GM19328 (cell line): ENCODE results near the gene DOCK4.

Source experiments
- ATAC-seq: cut with Tn5 transposase; IDR thresholded peaks from one replicate; pipeline ENCODE4 v1.9.1; 2021; ENCODE audit warnings: mild to moderate bottlenecking, moderate library complexity; ENCODE audit not compliant: unreplicated experiment

DOCK4 gene

DNA sequence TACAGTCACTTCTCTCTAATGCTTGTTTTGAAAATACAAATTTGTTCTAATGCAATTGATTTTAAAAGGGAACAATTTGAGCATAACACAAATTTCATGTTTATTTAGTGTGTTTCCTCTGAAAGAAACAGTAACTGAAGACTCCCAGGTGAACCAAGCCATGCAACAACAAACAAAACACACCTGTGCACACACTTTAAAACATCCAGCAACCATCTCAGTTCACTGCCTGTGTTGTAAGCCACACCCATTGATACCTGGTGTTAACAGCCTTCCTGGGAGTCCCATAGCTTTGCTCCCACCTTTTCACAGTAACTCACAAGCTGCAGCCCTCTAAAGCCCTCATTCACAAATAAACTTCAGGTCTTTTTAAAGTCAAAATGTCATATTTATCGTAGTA is 89.3 kb downstream of the DOCK4 start:
- no peak for ATAC-seq

DNA sequence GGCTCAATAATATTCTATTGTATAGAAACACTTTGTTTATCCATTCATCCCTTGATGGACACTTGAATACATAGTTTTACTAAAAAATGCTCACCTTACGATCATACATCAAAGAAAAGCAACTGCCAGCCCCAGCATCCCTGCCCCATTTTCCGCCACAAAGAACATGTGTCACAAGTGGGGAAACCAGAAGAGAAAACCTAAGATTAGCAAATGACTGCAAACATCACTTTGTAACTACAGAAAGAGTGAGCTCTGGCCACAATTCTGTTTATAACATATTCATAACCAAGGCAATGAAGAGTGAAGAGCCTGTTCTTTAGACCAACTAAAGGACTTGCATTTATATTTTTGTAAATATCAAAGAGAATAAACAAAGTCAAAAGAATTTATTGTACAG is 89.8 kb downstream of the DOCK4 start:
- no peak for ATAC-seq

DNA sequence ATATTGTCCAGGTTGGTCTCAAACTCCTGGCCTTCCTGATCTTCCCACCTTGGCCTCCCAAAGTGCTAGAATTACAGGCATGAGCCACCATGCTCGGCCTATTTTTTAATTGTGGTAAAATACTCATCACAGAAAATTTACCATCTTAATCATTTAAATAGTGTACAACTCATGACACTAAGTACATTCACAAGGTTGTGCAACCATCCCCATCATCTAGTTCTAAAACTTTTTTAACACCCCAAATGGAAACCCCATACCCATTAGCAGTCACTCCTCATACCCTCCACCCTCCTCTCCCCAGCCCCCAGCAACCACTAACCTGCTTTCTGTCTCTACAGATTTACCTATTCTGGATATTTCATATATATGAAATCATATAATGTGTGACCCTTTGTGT is 90.3 kb downstream of the DOCK4 start:
- no peak for ATAC-seq

DNA sequence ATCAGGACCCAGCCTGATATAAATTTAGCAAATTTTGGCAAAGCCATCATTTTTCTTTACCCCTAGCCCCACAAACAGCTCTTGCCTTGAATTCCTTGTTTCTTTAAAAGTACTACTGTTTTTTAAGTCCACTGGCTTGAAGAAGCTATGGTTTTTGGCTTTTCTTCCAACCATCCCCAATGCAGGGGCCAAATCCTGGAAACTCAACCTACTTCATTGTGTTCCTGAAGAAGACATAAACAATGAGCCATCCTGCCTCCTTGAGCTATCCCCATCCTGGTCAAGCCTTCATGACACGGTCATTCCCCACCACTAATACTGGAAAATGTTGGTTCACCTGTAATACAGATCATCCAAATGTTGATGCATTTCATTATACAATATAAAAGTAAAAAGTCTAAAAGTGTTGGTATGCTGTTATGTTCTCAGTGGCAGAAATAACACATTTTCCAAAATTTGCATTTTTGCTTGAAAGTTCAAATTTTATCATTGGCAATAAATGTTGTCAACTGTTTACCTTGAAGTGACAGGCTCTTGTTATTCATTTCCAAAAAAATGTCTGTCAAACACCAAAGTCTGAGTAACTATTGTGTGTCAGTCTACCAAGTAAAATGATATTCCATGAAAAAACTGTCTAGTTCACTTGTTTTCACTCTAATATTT is 92.2 kb downstream of the DOCK4 start:
- ATAC-seq, result no peak

DNA sequence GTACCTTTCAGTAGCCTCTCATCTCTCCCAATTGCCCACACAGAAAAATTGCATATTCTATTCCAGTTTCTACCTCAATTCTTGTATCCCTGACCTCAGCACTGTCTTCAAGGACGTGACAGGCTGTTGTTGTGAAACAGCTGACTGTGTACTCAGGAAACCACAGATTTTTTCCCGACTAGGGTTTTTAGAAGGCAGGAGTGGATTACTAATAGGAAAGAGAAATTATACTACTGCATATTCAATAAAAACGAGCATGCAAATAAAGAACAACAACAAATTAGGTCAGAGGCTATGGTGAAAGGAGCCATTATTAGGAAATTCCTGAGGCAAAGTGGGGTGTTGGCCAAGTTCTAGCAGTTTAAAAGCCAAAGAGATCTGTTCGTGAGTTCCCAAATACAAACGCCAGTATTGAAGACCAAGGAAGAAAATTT is 93.4 kb downstream of the DOCK4 start:
- no peak for ATAC-seq

DNA sequence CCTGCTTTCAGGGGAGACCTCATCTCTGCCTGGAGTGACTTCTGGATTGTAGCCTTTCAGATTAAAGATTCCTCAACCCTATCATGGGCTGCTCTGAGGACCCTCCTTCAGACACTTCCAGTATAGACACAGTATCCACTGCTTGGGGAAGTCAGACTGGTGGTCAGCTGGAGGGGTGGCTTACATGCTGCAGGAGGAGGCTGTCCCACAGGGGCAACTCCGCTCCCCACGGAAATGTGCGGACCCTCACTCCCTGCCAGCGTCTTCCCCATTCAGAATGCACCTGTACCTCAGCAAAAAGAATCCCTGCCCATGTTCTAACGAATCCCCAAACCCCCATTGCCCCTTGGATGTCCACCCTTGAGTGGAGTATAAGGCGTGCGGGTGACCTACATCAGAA is 95.5 kb downstream of the DOCK4 start:
- ATAC-seq, result no peak

DNA sequence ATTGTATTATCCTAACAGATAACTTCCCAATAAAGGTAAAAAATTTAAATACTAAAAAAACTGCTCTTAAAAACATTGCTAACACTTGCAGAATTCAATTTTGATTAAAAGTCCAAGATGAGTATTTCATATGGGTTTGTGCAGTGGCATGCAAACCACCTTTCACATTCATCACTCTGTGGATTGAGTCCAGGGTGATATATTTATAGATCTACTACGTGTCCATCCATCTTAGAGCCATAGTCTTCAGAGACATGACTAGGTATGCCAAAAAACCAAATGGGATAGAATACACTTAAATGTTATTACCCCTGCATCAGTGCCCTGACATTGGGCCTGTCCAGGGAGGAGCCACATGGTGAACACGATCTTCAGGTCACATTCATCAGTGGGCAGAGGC is 96.0 kb downstream of the DOCK4 start:
- no peak for ATAC-seq

DNA sequence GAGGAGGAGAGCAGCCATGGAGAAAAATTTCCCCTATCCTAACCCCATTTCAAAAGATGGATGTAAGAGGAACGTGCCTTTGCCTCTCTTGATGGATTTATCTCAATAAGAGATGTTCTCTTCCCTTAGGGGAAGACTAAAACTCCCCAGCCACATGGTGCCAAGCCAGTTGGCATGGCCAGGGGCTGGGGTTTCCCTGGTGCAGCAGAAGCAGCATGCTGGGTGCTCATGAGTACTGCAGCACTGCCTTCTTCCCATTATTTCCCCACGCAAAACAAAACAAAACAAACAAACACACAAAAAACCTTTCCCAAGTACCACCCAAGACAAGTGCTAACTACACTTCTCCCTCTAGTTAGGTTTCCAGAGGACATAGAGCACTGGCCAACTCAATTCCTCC is 97.2 kb downstream of the DOCK4 start:
- no peak for ATAC-seq

DNA sequence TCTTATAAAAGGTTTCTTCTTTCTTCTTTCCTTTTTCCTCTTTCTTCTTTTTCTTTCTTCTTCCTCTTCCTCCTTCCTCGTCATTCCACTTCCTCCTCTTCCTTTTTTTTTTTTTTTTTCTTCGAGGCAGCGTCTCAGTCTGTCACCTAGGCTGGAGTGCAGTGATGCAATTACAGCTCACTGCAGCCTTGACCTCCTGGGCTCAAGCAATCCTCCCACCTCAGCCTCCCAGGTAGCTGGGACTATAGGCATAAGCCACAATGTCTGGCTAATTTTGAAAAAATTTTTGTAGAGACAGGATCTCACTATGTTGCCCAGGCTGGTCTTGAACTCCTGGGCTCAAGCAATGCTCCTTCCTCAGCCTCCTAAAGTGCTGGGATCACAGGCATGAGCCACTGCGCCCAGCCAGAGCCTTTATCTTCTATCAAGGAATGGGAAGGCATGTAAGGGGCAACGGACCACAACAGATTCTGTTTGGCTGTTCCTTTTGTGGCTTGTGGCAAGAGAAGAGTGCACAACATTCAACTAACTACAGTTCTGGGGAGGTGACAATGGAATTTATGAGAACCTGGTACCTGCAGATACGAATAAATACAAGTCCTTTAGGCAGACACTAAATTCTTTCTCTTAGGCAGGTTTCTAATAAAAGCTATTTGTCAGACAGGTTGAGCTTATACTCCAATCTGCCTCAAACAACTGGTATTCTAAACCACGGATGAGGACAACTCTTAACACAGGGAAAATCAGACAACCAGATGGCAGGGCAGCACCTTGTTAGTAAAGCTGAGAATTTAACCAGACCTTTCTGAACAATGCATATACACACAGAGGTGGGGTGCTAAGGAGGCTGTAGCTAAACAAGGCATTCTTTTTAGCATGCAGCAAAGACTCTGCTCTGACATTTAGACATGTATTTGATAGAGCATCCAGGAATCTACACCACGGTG is 100.3 kb downstream of the DOCK4 start:
- ATAC-seq, result no peak

DNA sequence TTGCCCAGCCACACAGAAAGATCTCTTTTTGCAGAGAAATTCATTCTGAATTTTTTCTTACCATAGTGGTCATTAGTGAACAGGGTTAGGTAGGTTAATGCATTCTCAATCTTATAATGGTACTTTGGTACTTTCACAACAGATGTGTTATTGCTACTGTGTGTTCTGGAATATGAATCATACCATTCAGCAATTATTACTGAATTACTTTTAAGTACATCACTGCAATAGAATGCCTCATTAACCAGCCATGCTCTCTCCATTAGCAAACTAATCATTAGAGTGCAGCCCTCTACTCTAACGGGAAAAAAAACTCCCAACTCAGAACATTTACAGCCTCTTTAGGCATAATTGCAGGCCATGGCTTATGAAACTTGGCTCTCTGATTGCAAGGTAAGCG is 102.1 kb downstream of the DOCK4 start:
- no peak for ATAC-seq

DNA sequence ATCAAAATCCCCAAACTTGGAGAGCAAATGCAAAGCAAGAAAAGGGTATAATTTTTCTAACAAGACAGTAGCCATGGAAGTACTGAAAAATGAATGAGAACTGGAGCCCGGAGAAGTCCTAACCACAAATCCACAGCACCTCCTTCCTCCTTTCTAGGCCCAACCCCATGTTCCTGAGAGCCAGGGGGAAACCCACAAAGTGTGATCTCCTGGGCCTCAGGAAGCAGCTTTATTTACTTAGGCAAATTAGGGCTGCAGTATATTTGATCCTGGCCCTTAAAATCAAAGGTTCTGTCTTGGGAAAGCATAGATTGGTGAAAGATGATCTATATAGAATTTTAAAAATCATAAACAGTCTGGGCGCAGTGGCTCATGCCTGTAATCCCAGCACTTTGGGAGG is 103.0 kb downstream of the DOCK4 start:
- no peak for ATAC-seq

DNA sequence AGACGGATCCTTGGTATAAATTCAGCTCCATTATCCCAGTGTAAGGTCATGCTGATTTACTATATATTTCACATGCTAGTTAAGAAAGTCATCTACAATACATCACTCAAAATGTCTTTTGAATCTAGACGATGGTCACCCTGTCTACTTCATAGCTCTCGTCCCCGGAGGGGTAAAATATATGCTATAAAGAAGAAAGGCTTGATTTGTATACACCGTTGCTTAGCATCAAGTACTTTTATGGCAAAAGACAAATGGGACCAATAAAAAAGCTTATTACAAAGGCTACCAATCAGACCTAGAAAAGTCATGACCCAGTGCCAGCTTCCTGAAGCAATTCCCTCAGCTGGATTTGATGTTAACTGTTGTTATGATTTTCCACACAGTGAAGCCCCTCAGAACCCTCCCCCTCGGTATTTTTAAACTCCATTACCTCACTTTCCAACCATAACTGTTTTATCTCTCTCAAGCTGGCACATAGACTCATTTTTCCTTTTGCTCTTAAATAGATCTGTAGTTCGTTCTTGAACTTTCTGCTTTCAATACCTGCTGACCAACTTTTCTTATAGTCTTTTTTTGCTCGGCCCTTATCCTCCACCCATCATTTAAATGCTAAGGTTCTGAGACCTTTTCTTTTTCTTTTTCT is 104.9 kb downstream of the DOCK4 start:
- no peak for ATAC-seq

DNA sequence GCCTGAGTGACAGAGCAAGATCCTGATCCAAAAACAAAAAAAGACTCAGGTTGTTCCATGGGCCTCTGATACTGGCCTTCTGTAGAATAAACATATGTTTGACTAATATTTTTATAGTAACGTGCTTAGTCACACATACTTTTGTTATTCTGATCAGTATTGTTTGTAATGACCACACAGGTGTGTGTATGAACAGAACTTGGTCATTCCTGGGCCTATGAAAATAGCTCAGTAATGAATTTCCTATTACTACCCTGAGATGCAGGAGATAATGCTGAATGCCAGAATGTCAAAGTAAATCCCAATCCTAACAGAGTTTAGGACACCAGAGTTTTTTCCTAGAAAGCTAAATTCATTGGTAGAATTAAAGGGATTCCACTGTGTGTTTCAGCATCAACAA is 108.7 kb downstream of the DOCK4 start:
- ATAC-seq, result no peak

DNA sequence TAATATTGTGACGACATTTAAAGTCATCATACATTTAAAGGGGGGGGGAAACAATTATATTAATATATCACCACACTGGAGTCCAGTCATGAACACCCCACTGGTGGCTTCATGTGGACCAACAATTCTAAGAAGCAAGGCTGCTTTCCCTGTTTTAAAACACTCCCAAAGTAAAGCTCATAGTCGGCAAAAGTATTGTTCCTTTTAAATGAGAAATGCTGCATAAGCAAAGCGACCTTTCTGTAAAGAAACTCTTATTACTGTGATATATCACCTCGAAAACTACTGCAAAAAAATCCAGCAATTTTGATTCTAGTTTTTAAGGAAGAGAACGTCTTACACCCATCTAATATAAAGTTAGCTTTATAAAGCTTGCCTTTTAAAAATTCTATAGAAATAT is 112.8 kb downstream of the DOCK4 start:
- ATAC-seq, result no peak

DNA sequence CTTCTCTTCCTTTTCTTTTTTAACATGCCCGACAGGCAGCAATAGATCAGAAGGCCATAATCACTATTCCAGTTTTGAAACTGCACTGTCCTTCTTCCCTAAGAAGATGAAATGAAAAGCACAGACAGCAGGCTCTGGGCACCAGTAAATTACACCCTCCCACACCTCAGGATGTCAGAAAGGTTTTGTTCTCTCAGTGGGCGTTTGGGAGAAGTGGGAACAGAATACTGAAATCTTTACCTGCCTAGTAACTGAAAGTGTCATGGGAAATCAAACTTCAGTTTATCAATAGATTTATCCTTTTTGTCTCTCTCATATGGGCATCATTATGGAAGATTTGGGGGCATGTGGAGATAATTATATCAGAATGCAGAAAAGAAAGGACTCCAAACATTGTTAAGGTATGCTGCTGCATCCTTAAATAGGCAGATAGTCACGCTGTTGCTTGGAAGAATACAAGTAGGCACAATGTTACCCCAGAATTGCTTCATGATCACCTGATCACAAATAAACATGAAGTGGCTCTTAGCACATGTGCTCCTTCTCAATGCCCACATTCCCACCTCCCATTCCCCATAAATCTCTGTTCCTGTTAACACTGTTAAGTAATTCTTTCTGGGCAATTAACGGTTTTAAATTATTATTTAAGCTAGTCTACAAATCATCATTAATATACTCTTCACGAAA is 113.3 kb downstream of the DOCK4 start:
- ATAC-seq, result no peak

DNA sequence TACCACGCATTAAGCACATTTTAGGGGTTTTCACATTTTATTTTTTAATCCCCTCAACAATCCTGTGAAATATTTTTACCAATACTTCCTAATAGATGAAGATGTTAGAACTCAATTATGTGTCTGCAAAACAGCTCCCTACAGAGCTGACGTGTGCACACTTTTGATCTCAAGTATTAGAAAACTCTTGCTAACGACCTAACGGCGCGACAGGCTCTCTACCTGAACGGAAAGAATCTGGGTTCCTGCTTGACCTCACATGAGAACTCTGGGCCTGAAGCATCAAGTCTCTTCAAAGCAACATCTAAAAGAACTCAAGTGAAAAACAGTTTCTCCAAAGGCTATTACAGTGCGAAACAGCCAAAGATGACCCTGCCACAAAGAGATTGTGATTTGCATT is 113.9 kb downstream of the DOCK4 start:
- ATAC-seq, result no peak

DNA sequence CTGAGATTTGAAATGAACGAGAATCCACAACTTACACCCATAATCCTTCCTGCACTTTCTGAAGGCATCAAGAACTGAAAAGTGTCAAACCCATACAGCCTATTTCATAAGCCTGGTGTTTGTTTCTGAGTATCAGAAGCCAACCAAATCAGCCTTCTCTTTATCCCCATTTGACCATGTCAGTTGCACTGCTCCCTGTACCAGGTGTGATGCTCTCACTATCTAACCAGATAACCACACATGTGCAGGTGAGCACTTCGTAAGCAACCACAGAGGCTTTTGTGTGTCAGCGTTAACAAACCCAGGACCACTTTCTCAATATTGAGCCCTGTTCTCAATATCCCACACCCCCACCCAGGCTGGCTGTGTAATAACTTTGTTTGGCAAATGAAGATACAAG is 114.4 kb downstream of the DOCK4 start:
- no peak for ATAC-seq

DNA sequence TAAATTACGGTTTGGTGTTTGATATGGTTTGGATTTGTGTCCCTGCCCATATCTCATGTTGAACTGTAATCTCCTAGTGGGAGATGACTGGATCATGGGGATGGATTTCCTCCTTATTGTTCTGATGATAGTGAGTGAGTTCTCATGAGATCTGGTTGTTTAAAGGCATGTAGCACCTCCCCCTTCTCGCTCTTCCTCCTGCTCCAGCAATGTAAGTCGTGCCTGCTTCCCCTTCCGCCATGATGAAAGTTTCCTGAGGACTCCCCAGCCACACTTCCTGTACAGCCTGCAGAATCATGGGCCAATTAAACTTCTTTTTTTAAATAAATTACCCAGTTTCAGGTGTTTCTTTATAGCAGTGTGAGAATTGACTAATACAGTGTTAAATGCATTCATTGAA is 116.6 kb downstream of the DOCK4 start:
- ATAC-seq, result no peak

DNA sequence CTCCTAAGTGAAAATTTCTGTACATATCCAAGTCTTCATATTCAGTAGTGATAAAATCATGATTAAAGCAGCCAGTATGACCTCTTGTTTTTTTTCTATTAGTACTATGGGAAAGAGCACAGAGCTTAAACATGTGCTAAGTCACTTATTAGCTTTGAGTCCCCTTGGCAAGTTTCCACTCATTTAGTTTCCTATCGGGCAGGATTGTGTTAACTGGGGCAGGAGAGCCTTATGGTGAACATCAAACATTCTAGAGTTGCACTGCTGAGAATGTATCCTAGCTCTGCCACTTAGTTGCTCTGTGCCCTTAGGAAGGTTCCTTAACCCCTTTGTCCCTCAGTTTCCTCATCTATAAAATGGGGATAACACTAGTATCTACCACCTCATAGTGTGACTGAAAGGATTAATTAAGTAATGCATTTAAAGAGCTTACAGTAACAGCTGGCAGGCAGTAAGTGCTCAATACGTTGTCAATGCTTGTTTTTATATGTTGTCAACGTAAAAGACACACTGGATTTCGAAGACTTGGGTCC is 117.6 kb downstream of the DOCK4 start:
- no peak for ATAC-seq

DNA sequence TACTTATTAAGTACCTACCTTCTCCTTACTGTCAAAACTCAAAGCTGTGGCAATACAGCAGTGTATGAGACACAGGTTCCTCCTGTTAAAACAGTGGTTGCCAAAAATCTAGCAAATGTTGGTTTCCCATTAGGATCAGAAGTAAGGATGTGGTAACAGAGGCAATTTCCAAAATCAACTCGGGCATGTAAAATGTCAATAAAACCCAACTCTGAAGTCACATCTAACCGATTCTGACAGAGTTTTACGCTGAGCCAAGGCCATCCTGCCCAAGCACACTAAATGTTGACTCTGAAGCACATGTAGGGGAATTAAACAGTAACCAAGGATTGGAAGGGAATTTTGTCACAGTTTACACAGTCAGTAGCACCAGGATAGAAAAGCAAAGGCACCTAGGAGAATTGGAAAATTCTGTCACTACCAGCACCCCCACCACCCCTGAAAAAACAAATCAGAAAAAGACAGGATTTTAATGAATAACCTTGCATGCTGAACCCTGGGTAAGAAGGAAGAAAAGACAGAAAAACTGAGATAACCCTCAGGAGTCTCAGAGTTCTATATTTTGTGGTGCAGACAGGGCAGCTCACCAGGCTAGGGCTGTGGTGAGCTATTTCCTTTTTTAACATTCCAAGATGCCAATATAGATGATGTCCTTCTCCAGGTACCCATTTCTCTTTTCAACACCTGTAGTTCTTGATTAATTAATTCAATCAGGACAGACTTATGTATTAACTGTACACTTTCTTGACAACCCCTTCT is 119.5 kb downstream of the DOCK4 start:
- no peak for ATAC-seq
